Liver (tissue), 9 donors: ENCODE results near the gene PRND. TPM values are rescaled to one million over a fixed set of nuclear protein-coding genes. Genes with fewer than 3 reads are reported as not detected.

Source experiments
- DNase-seq: peaks from one replicate; pipeline ENCODE4 v3.0.0-alpha.2; 2017; ENCODE audit warnings: low spot score
- H3K27ac ChIP-seq, 2 donors: one replicate each; pipeline ENCODE4 v1.7.0; 2013; ENCODE audit warnings: inconsistent platforms in 2 of 2, low read length in 2 of 2, control low read depth in 1 of 2, low read depth in 1 of 2, mild to moderate bottlenecking in 1 of 2
- H3K27me3 ChIP-seq, 4 donors: one replicate each; pipeline versions ENCODE4 v1.6.1 to v1.7.0; 2013; ENCODE audit warnings: low read length in 3 of 4, inconsistent platforms in 1 of 4, mild to moderate bottlenecking in 1 of 4, moderate library complexity in 1 of 4; ENCODE audit not compliant: control insufficient read depth in 4 of 4, insufficient read depth in 4 of 4
- H3K36me3 ChIP-seq, 4 donors: one replicate each; pipeline versions ENCODE4 v1.6.1 to v1.7.0; 2013; ENCODE audit warnings: low read length in 3 of 4, mild to moderate bottlenecking in 3 of 4, low read depth in 1 of 4, moderate library complexity in 1 of 4; ENCODE audit not compliant: control insufficient read depth in 4 of 4, insufficient read depth in 3 of 4
- H3K4me1 ChIP-seq, 4 donors: one replicate each; pipeline versions ENCODE4 v1.6.1 to v1.7.0; 2013; ENCODE audit warnings: low read length in 3 of 4, mild to moderate bottlenecking in 3 of 4, moderate library complexity in 1 of 4; ENCODE audit not compliant: control insufficient read depth in 4 of 4, insufficient read depth in 4 of 4
- H3K4me3 ChIP-seq, 3 donors: one replicate each; pipeline versions ENCODE4 v1.6.1 to v1.7.0; 2013; ENCODE audit warnings: low read length in 3 of 3, control low read depth in 1 of 3, low read depth in 1 of 3, mild to moderate bottlenecking in 1 of 3
- H3K9ac ChIP-seq, 2 donors: one replicate each; pipeline ENCODE4 v1.7.0; 2013; ENCODE audit warnings: low read length in 2 of 2, mild to moderate bottlenecking in 2 of 2, moderate library complexity in 2 of 2, control low read depth in 1 of 2, low read depth in 1 of 2
- H3K9me3 ChIP-seq, 4 donors: one replicate each; pipeline versions ENCODE4 v1.6.1 to v1.7.0; 2013; ENCODE audit warnings: low read length in 3 of 4; ENCODE audit not compliant: control insufficient read depth in 4 of 4
- ATF3 ChIP-seq: IDR thresholded peaks from 2 replicates; pipeline ENCODE4 v1.6.1; 2016; ENCODE audit warnings: antibody characterized with exemption
- EGR1 ChIP-seq, 2 donors: IDR thresholded peaks; 2 replicates each; pipeline ENCODE4 v1.6.1; 2016 to 2018; ENCODE audit warnings: antibody characterized with exemption in 2 of 2, low read depth in 2 of 2
- FOXA1 ChIP-seq: IDR thresholded peaks from 2 replicates; pipeline ENCODE4 v1.6.1; 2016; ENCODE audit warnings: antibody characterized with exemption
- FOXA2 ChIP-seq: IDR thresholded peaks from 2 replicates; pipeline ENCODE4 v1.6.1; 2016; ENCODE audit warnings: antibody characterized with exemption
- GABPA ChIP-seq, 2 donors: IDR thresholded peaks in 1 of 2; conservative IDR thresholded peaks in 1 of 2; 2 replicates each; pipeline ENCODE4 v1.6.1; 2016; ENCODE audit warnings: antibody characterized with exemption in 2 of 2, mild to moderate bottlenecking in 1 of 2, moderate library complexity in 1 of 2
- HNF4A ChIP-seq, 2 donors: conservative IDR thresholded peaks; 2 replicates each; pipeline ENCODE4 v1.6.1; 2016; ENCODE audit warnings: antibody characterized with exemption in 2 of 2, mild to moderate bottlenecking in 2 of 2
- HNF4G ChIP-seq: IDR thresholded peaks from 2 replicates; pipeline ENCODE4 v1.6.1; 2016; ENCODE audit warnings: antibody characterized with exemption
- JUND ChIP-seq, 2 donors: IDR thresholded peaks; 2 replicates each; pipeline ENCODE4 v1.6.1; 2016; ENCODE audit warnings: antibody characterized with exemption in 2 of 2
- MAX ChIP-seq: IDR thresholded peaks from 2 replicates; pipeline ENCODE4 v1.6.1; 2016; ENCODE audit warnings: antibody characterized with exemption
- NR2F2 ChIP-seq: IDR thresholded peaks from 2 replicates; pipeline ENCODE4 v1.6.1; 2016; ENCODE audit warnings: antibody characterized with exemption
- RAD21 ChIP-seq, 2 donors: IDR thresholded peaks; 2 replicates each; pipeline ENCODE4 v1.6.1; 2016; ENCODE audit warnings: antibody characterized with exemption in 2 of 2, mild to moderate bottlenecking in 2 of 2
- REST ChIP-seq: IDR thresholded peaks from 2 replicates; pipeline ENCODE4 v1.6.1; 2016; ENCODE audit warnings: antibody characterized with exemption, mild to moderate bottlenecking
- RXRA ChIP-seq, 2 donors: IDR thresholded peaks; 2 replicates each; pipeline ENCODE4 v1.6.1; 2017 to 2018; ENCODE audit warnings: antibody characterized with exemption in 2 of 2, mild to moderate bottlenecking in 1 of 2
- SP1 ChIP-seq: IDR thresholded peaks from 2 replicates; pipeline ENCODE4 v1.6.1; 2018; ENCODE audit warnings: antibody characterized with exemption, mild to moderate bottlenecking
- YY1 ChIP-seq: IDR thresholded peaks from 2 replicates; pipeline ENCODE4 v1.6.1; 2016; ENCODE audit warnings: antibody characterized with exemption, mild to moderate bottlenecking
- ZBTB33 ChIP-seq: IDR thresholded peaks from 2 replicates; pipeline ENCODE4 v1.6.1; 2016; ENCODE audit warnings: antibody characterized with exemption
- WGBS: extraction: QIAGEN DNeasy Blood & Tissue Kit; methylation state at CpG from one replicate; pipeline ENCODE4 v1.1.7; 2013; 5-methylcytosine and 5-hydroxymethylcytosine counted together
- polyA plus RNA-seq, 2 donors: library from polyadenylated mRNA; stranded (reverse) in 1 of 2; unstranded in 1 of 2; fragments of 200-250 nt in 1 of 2; fragments of >200 nt in 1 of 2; fragmentation: Nextera tagmentation in 1 of 2; extraction: Ambion mirVana in 1 of 2; gene quantifications; one replicate each; pipeline versions ENCODE4 v1.2.1 to v1.2.3, GENCODE V29; 2013 to 2015
- total RNA-seq, 2 donors: library from RNA; depleted of rRNA; stranded (reverse); fragments of >200 nt; gene quantifications; one replicate each; pipeline ENCODE4 v1.2.3, GENCODE V29; 2014
- donor health status: healthy.
- donor health status: healthy.
- donor health status: healthy.
- donor health status: healthy.
- donor health status: healthy.

The PRND gene
- total and polyA plus RNA-seq, 4 donors, result 0.23 TPM; not detected in 3

- DNase-seq, result no peak
- H3K27ac ChIP-seq, result no peak overlapping the region
- no peaks in the 10 kb centered on the region for H3K9me3 ChIP-seq
- H3K4me3 ChIP-seq, result no peak overlapping the region
- H3K9ac ChIP-seq, result no peak overlapping the region
- no peak for TF ChIP-seq ATF3
- no peak for TF ChIP-seq FOXA2
- no peak for TF ChIP-seq HNF4G
- no peak for TF ChIP-seq HNF4A (conservative IDR thresholded peaks at IDR 0.05)
- no peak for TF ChIP-seq YY1
- TF ChIP-seq JUND (IDR thresholded peaks at IDR 0.05), result no peak
- no peak for TF ChIP-seq GABPA (IDR thresholded peaks at IDR 0.05 in 1 of 2, conservative IDR thresholded peaks at IDR 0.05 in 1 of 2)
- no peak for TF ChIP-seq EGR1 (IDR thresholded peaks at IDR 0.05; ENCODE audit: low read depth in 2 of 2)
- TF ChIP-seq SP1, result no peak
- TF ChIP-seq MAX, result no peak
- no peak for TF ChIP-seq NR2F2
- TF ChIP-seq RXRA (IDR thresholded peaks at IDR 0.05), result no peak
- no peak for TF ChIP-seq RAD21 (IDR thresholded peaks at IDR 0.05)
- H3K27me3 ChIP-seq, result peaks cover 0 to 3% (median 1%) of the 10 kb centered on the region in 4 donors
- no peaks in the 10 kb centered on the region for H3K4me1 ChIP-seq
- 87% methylated on average over 2 of the region's 2 CpGs for WGBS
- H3K36me3 ChIP-seq, result no peaks in the 10 kb centered on the region
Measured at GRCh38 chr20:4677846-4678245, 43.9 kb upstream of the PRND start.

GRCh38 chr20:4681401-4681800 is 40.3 kb upstream of the PRND start:
- no peaks in the 10 kb centered on the region for H3K9me3 ChIP-seq
- WGBS, result 72% methylated on average over 6 of the region's 6 CpGs

More at GRCh38 chr20:4681401-4681800, 40.3 kb upstream of the PRND start:
- H3K36me3 ChIP-seq, result no peaks in the 10 kb centered on the region
- no peak overlapping the region for H3K4me3 ChIP-seq
- no peak for DNase-seq
- peaks cover 0 to 2% (median 0%) of the 10 kb centered on the region in 4 donors for H3K27me3 ChIP-seq
- H3K4me1 ChIP-seq, result peaks cover 0 to 6% (median 0%) of the 10 kb centered on the region in 4 donors
- no peak overlapping the region for H3K27ac ChIP-seq
- TF ChIP-seq REST (no peak), JUND (IDR thresholded peaks at IDR 0.05) (no peak), ZBTB33 (no peak), RAD21 (IDR thresholded peaks at IDR 0.05) (no peak), YY1 (no peak), FOXA1 (no peak), RXRA (IDR thresholded peaks at IDR 0.05) (no peak)
- no peak overlapping the region for H3K9ac ChIP-seq
